Activated CD4-positive, alpha-beta T cell treated with anti-CD3 and anti-CD28 coated beads, Interleukin-2, amount 50 U/mL, for 48 hours (primary cell): Measurements from ENCODE around the gene MBNL1.
"Not testable (repeated sequence)": the region's sequence is repeated elsewhere in the genome, so short reads cannot be mapped to it uniquely, and the experiment has no call there.

Experiments used
- DNase-seq, 2 experiments: peaks; one replicate each; pipeline ENCODE4 v3.0.0-alpha.2; 2020

Gene MBNL1

GRCh38 chr3:152416808-152417580 lies 148.3 kb downstream of the MBNL1 start:
- DNase-seq, result no peak

- DNase-seq, result peak; percentile 33 to 46
Observed at GRCh38 chr3:152419748-152420147, 151.0 kb downstream of the MBNL1 start.

GRCh38 chr3:152421162-152421561 lies 152.4 kb downstream of the MBNL1 start:
- DNase-seq, result no peak

GRCh38 chr3:152426393-152426792 lies 157.7 kb downstream of the MBNL1 start:
- no peak for DNase-seq

GRCh38 chr3:152428577-152428976 lies 159.8 kb downstream of the MBNL1 start:
- no peak for DNase-seq

GRCh38 chr3:152430223-152431002 lies 161.7 kb downstream of the MBNL1 start:
- DNase-seq, result no peak

- DNase-seq, result no peak
Observed at GRCh38 chr3:152434142-152434541, 165.4 kb downstream of the MBNL1 start.

- DNase-seq, result not testable (repeated sequence)
Observed at GRCh38 chr3:152435210-152435609, 166.5 kb downstream of the MBNL1 start.

GRCh38 chr3:152436707-152437590 lies 168.2 kb downstream of the MBNL1 start:
- DNase-seq, result no peak

- DNase-seq, result no peak
Observed at GRCh38 chr3:152438181-152438580, 169.5 kb downstream of the MBNL1 start.

GRCh38 chr3:152438706-152439105 lies 170.0 kb downstream of the MBNL1 start:
- no peak for DNase-seq

GRCh38 chr3:152440243-152440642 lies 171.5 kb downstream of the MBNL1 start:
- not testable (repeated sequence) for DNase-seq

- DNase-seq, result no peak
Observed at GRCh38 chr3:152443212-152444023, 174.7 kb downstream of the MBNL1 start.

- no peak for DNase-seq
Observed at GRCh38 chr3:152444029-152444641, 175.4 kb downstream of the MBNL1 start.

GRCh38 chr3:152445212-152445611 lies 176.5 kb downstream of the MBNL1 start:
- DNase-seq, result no peak

GRCh38 chr3:152446495-152446894 lies 177.8 kb downstream of the MBNL1 start:
- DNase-seq, result no peak

- DNase-seq, result no peak
Observed at GRCh38 chr3:152447511-152447910, 178.8 kb downstream of the MBNL1 start.

GRCh38 chr3:152448091-152448490 lies 179.4 kb downstream of the MBNL1 start:
- DNase-seq, result no peak

GRCh38 chr3:152452318-152452717 lies 183.6 kb downstream of the MBNL1 start:
- no peak for DNase-seq

GRCh38 chr3:152454076-152454875 lies 185.5 kb downstream of the MBNL1 start:
- DNase-seq, result no peak

- DNase-seq, result no peak
Observed at GRCh38 chr3:152455989-152456388, 187.3 kb downstream of the MBNL1 start.
